ENCODE results near the gene CACNG5.

- TF ChIP-seq CTCF (IDR thresholded peaks at IDR 0.05) (no peak), POLR2A (IDR thresholded peaks at IDR 0.05) (no peak)
Measured at GRCh38 chr17:66834919-66835454, at the start of gene CACNG5.

Data from gastroesophageal sphincter (tissue), 3 donors.